ENCODE data around the gene SLC4A5.
A peak's percentile ranks its signal among the peaks of the same experiment; 100 is the strongest.
"Not testable (repeated sequence)": the region's sequence is repeated elsewhere in the genome, so short reads cannot be mapped to it uniquely, and the experiment has no call there.

Gene SLC4A5

GRCh38 chr2:74198461-74199274, 144.5 kb downstream of the SLC4A5 start, which contains the start of gene MTHFD2:
Gene MTHFD2 (plus strand): TSS chr2:74198615. CDS start chr2:74198642, 27 bp downstream.
- Histone ChIP-seq H3K9me3 (no peaks in the 10 kb centered on the region), H3K36me3 (replicated peaks) (peaks cover 36% of the 10 kb centered on the region), H3K27me3 (ENCODE audit: low read depth) (no peaks in the 10 kb centered on the region), H3K4me1 (peaks cover 28% of the 10 kb centered on the region), H3K4me3 (peak within 1 kb of the TSS; percentile 99)
- in situ Hi-C loops (cut with MboI; ENCODE audit: low sequenced_read_pairs), result no loop called here
- peak; percentile 96 to 99 for DNase-seq (ENCODE audit: low spot score in 2 of 2)

- no peaks in the 10 kb centered on the region for H3K9me3 ChIP-seq
- peaks cover 28% of the 10 kb centered on the region for H3K4me1 ChIP-seq
- in situ Hi-C loops (cut with MboI; ENCODE audit: low sequenced_read_pairs), result no loop called here
- H3K4me3 ChIP-seq, result peak overlapping the region; percentile 99
- DNase-seq (ENCODE audit: low spot score in 2 of 2), result no peak
- H3K27me3 ChIP-seq (ENCODE audit: low read depth), result no peaks in the 10 kb centered on the region
- peaks cover 29% of the 10 kb centered on the region for H3K36me3 ChIP-seq (replicated peaks)
Observed at GRCh38 chr2:74198023-74198460, 145.2 kb downstream of the SLC4A5 start.

DNA sequence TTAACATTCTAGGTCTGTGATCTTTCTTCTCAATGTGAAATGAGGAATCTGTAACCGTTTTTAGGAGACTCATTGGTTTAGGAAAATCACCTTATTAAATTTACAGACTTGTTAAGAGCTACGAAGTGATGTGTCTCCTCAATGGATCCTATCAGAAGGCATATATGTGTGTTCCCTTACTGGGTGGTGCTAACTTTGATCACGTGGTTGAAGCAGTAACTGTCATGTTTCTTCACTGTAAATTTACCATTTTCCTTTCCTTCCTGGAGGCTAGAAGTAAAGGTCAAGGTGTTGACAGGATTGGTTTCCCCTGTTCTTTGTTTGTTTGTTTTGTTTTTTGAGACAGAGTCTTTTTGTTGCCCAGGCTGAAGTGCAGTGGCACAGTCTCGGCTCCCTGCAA, 146.2 kb downstream of the SLC4A5 start:
- in situ Hi-C loops (cut with MboI; ENCODE audit: low sequenced_read_pairs), result no loop called here
- no peak for DNase-seq (ENCODE audit: low spot score in 2 of 2)
- Histone ChIP-seq H3K4me1 (peaks cover 32% of the 10 kb centered on the region), H3K27me3 (ENCODE audit: low read depth) (no peaks in the 10 kb centered on the region), H3K36me3 (replicated peaks) (peaks cover 19% of the 10 kb centered on the region), H3K9me3 (no peaks in the 10 kb centered on the region), H3K4me3 (no peak overlapping the region)

GRCh38 chr2:74194799-74195198, 148.4 kb downstream of the SLC4A5 start:
- Histone ChIP-seq H3K9me3 (no peaks in the 10 kb centered on the region), H3K36me3 (replicated peaks) (peaks cover 11% of the 10 kb centered on the region), H3K4me3 (no peak overlapping the region), H3K4me1 (peaks cover 19% of the 10 kb centered on the region), H3K27me3 (ENCODE audit: low read depth) (no peaks in the 10 kb centered on the region)
- DNase-seq (ENCODE audit: low spot score in 2 of 2), result no peak
- in situ Hi-C loops (cut with MboI; ENCODE audit: low sequenced_read_pairs), result no loop called here

DNA sequence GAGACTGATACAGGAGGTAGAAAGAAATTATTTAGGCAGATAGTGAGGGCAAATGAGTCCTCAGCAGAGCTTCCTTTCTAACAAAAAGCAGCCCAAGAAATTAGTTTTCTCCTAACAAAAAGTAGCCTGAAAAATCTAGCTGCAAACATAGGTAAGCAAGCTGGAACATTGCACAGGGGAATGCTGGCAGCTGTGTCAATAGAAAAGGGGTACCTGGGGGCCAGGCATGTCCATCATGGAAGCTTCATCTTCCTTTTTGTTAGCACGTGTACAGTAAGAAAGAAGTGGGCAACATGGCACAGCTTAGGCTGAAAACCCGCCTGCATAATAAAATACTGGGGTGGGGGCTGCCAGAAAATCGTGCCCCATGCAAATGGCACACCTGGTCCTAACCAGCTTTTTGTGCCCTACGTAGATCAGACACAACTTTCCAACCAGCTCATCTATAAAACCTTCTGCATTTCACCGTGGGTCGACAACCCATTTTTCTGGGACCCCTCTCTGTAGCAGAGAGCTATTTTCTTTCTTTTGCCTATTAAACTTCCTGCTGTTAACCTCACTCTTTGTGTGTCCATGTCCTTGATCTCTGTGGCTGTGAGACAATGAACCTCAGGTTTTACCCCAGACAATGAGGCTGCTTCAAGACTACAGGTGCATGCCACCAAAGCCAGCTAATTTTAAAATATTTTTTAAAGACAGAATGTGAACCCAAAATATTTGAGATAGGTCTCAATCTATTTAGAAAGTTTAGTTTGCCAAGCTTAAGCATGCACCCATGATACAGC, 151.4 kb downstream of the SLC4A5 start:
- H3K27me3 ChIP-seq (ENCODE audit: low read depth), result no peaks in the 10 kb centered on the region

DNA sequence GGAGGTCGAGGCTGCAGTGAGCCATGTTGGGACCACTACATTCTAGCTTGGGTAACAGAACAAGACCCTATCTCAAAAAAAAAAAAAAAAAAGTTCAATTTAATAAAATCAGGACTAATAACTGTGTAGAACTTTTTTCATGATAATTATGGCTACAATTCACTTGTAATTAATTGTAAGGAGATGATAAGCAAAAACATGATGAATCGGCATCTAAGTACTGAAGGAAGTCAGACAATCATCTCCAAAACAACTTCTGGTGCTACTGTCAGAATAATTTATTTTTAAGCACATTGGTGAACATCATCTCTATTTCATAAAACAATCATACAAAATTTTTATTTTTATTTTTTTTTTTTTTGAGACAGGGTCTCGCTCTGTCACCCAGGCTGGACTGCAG, 154.5 kb downstream of the SLC4A5 start:
- no peak overlapping the region for H3K4me3 ChIP-seq
- in situ Hi-C loops (cut with MboI; ENCODE audit: low sequenced_read_pairs), result no loop called here
- H3K9me3 ChIP-seq, result no peaks in the 10 kb centered on the region
- no peaks in the 10 kb centered on the region for H3K27me3 ChIP-seq (ENCODE audit: low read depth)
- peaks cover 7% of the 10 kb centered on the region; the same call in 1 of the 2 replicates for H3K4me1 ChIP-seq
- H3K36me3 ChIP-seq (replicated peaks), result no peaks in the 10 kb centered on the region
- no peak for DNase-seq (ENCODE audit: low spot score in 2 of 2)

More for the DNA sequence above, 151.4 kb downstream of the SLC4A5 start:
- Histone ChIP-seq H3K4me3 (no peak overlapping the region), H3K4me1 (peaks cover 9% of the 10 kb centered on the region), H3K36me3 (replicated peaks) (no peaks in the 10 kb centered on the region), H3K9me3 (no peaks in the 10 kb centered on the region)
- no peak for DNase-seq (ENCODE audit: low spot score in 2 of 2)
- in situ Hi-C loops (cut with MboI; ENCODE audit: low sequenced_read_pairs), result no loop called here

- DNase-seq (ENCODE audit: low spot score in 2 of 2), result no peak
- Histone ChIP-seq H3K27me3 (ENCODE audit: low read depth) (no peaks in the 10 kb centered on the region), H3K4me1 (peaks cover 7% of the 10 kb centered on the region; the same call in 1 of the 2 replicates), H3K36me3 (replicated peaks) (no peaks in the 10 kb centered on the region), H3K9me3 (no peaks in the 10 kb centered on the region), H3K4me3 (no peak overlapping the region)
- in situ Hi-C loops (cut with MboI; ENCODE audit: low sequenced_read_pairs), result no loop called here
Observed at GRCh38 chr2:74188018-74188601, 155.1 kb downstream of the SLC4A5 start.

GRCh38 chr2:74186706-74187105, 156.5 kb downstream of the SLC4A5 start:
- H3K4me3 ChIP-seq; H3K36me3 ChIP-seq (replicated peaks); DNase-seq (ENCODE audit: low spot score in 2 of 2); H3K9me3 ChIP-seq; in situ Hi-C loops (cut with MboI; ENCODE audit: low sequenced_read_pairs); H3K27me3 ChIP-seq (ENCODE audit: low read depth); H3K4me1 ChIP-seq: not testable (repeated sequence)

- no peak for DNase-seq (ENCODE audit: low spot score in 2 of 2)
- peaks cover 2% of the 10 kb centered on the region; the same call in 1 of the 2 replicates for H3K4me1 ChIP-seq
- in situ Hi-C loops (cut with MboI; ENCODE audit: low sequenced_read_pairs), result no loop called here
- no peaks in the 10 kb centered on the region for H3K9me3 ChIP-seq
- H3K36me3 ChIP-seq (replicated peaks), result no peaks in the 10 kb centered on the region
- no peak overlapping the region for H3K4me3 ChIP-seq
- no peaks in the 10 kb centered on the region for H3K27me3 ChIP-seq (ENCODE audit: low read depth)
Observed at GRCh38 chr2:74186038-74186437, 157.2 kb downstream of the SLC4A5 start.

DNA sequence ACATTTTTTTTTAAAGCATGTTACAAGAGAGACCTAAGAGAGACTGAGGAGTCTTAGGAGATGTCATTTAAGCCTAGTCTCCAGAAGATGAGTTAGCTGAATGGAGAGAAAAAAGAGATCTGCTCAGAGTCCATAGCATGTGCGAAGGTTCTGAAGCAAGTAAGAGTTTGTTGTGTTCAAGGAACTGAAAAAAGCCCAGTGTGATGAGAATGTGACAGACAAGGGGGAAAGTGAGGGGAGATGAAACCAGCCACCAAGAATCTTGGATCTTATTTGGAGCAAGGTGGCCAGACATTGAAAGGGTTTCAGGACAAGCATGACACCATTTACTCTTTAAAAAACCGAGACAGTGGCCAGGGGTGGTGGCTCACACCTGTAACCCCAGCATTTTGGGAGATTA, 159.3 kb downstream of the SLC4A5 start:
- Histone ChIP-seq H3K27me3 (ENCODE audit: low read depth) (no peaks in the 10 kb centered on the region), H3K4me1 (peaks cover 2% of the 10 kb centered on the region; the same call in 1 of the 2 replicates), H3K36me3 (replicated peaks) (no peaks in the 10 kb centered on the region), H3K9me3 (no peaks in the 10 kb centered on the region), H3K4me3 (no peak overlapping the region)
- no peak for DNase-seq (ENCODE audit: low spot score in 2 of 2)
- in situ Hi-C loops (cut with MboI; ENCODE audit: low sequenced_read_pairs), result no loop called here

- Histone ChIP-seq H3K27me3 (ENCODE audit: low read depth) (no peaks in the 10 kb centered on the region), H3K36me3 (replicated peaks) (peaks cover 8% of the 10 kb centered on the region), H3K4me3 (no peak overlapping the region), H3K9me3 (peaks cover 3% of the 10 kb centered on the region; the same call in 1 of the 2 replicates), H3K4me1 (peaks cover 7% of the 10 kb centered on the region; the same call in 1 of the 2 replicates)
- DNase-seq (ENCODE audit: low spot score in 2 of 2), result peak; percentile 6 to 40
- in situ Hi-C loops (cut with MboI; ENCODE audit: low sequenced_read_pairs), result no loop called here
Observed at GRCh38 chr2:74181739-74182138, 161.5 kb downstream of the SLC4A5 start.

- in situ Hi-C loops (cut with MboI; ENCODE audit: low sequenced_read_pairs), result no loop called here
- DNase-seq (ENCODE audit: low spot score in 2 of 2), result no peak
- peaks cover 11% of the 10 kb centered on the region for H3K9me3 ChIP-seq
- H3K36me3 ChIP-seq (replicated peaks), result peaks cover 9% of the 10 kb centered on the region
- peaks cover 12% of the 10 kb centered on the region; the same call in 1 of the 2 replicates for H3K4me1 ChIP-seq
- no peaks in the 10 kb centered on the region for H3K27me3 ChIP-seq (ENCODE audit: low read depth)
- H3K4me3 ChIP-seq, result peak overlapping the region; percentile 97
Observed at GRCh38 chr2:74179063-74179865, 164.0 kb downstream of the SLC4A5 start.

Data from HAP-1 (cell line).